ENCODE results near the gene FUZ.

DNA sequence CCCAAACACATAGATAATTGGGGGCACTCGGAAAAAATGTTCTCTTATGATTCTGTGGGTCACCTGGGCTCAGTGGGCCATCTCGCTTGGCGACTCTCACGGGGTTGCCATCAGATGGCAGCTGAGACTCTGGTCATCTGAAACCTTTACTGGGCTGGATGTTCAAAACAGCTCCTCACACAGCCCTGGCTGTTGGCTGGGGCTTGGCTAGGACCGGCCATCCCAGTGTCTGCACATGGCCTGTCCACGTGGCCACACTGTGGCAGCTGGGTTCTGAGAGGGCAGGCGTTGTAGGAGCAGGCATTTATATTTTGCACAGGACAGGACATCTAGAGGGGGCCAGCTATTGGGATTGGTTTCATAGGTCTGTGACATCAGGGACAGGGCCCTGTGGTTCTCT, 20.5 kb upstream of the FUZ start:
- no peak for TF ChIP-seq FOXM1 (IDR thresholded peaks at IDR 0.05; ENCODE audit: borderline replicate concordance, low read depth)
- TF ChIP-seq CREB1 (IDR thresholded peaks at IDR 0.05; ENCODE audit: low read depth): no peak
- no peak for TF ChIP-seq EP300 (IDR thresholded peaks at IDR 0.05; ENCODE audit: borderline replicate concordance)
- TF ChIP-seq TAF1 (IDR thresholded peaks at IDR 0.05; ENCODE audit: low read depth): no peak
- no peak for TF ChIP-seq ZBTB7A (IDR thresholded peaks at IDR 0.05; ENCODE audit: low read depth)
- TF ChIP-seq, protein P1, sequence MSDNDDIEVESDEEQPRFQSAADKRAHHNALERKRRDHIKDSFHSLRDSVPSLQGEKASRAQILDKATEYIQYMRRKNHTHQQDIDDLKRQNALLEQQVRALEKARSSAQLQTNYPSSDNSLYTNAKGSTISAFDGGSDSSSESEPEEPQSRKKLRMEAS (IDR thresholded peaks at IDR 0.05): no peak
- no peak for TF ChIP-seq USF1 (IDR thresholded peaks at IDR 0.05)
- TF ChIP-seq REST (IDR thresholded peaks at IDR 0.05; ENCODE audit: low read depth): no peak
- no peak for TF ChIP-seq RAD21 (IDR thresholded peaks at IDR 0.05; ENCODE audit: low read depth)
- TF ChIP-seq EGR1 (IDR thresholded peaks at IDR 0.05): no peak
- no peak for TF ChIP-seq CEBPB (IDR thresholded peaks at IDR 0.05)
- no peak for TF ChIP-seq NFIC (IDR thresholded peaks at IDR 0.05)
